ENCODE measurements around the gene ATP6V0E2. TPM values are rescaled to one million over a fixed set of nuclear protein-coding genes. Genes with fewer than 3 reads are reported as not detected.

ATP6V0E2 gene
- 14.1 and 17.7 TPM in 2 replicates for total RNA-seq (2014; rRNA removed; shearing (Covaris generic); ENCODE audit: low replicate concordance)

GRCh38 chr7:149873074-149873969 is at the start of gene ATP6V0E2:
Gene ATP6V0E2, plus strand, starts transcription at chr7:149873969. Its CDS starts 97 bp downstream, at chr7:149874066.
- Histone ChIP-seq H4K20me1 (ENCODE audit: insufficient read depth, low read depth, low read length) (no peaks in the 10 kb centered on the region), H3K4me2 (ENCODE audit: low read depth, low read length, poor library complexity, severe bottlenecking) (peak within 1 kb of the TSS; percentile 75), H2AFZ (ENCODE audit: low read length) (peak within 1 kb of the TSS; percentile 83), H3K79me2 (ENCODE audit: low read length) (no peaks in the 10 kb centered on the region), H3K9me2 (replicated peaks; ENCODE audit: insufficient read depth, low read length) (no peaks in the 10 kb centered on the region), H3K27ac (ENCODE audit: low read length) (no peak within 1 kb of the TSS), H3K4me1 (ENCODE audit: low read length) (peaks cover 21% of the 10 kb centered on the region), H3K9me3 (ENCODE audit: low read length) (no peaks in the 10 kb centered on the region), H3K4me3 (ENCODE audit: low read length) (peak within 1 kb of the TSS; percentile 77), H3K36me3 (ENCODE audit: insufficient read depth, low read length) (no peaks in the 10 kb centered on the region), H3K9ac (ENCODE audit: low read length) (peak within 1 kb of the TSS; percentile 72), H3K27me3 (ENCODE audit: low read length) (no peaks in the 10 kb centered on the region)
- peak; percentile 96 for DNase-seq

- Histone ChIP-seq H3K9me2 (replicated peaks; ENCODE audit: insufficient read depth, low read length) (no peaks in the 10 kb centered on the region), H4K20me1 (ENCODE audit: insufficient read depth, low read depth, low read length) (0 out of 2 replicates have a peak, but pooled peaks cover 4% of the 10 kb centered on the region), H3K36me3 (ENCODE audit: insufficient read depth, low read length) (no peaks in the 10 kb centered on the region), H3K9me3 (ENCODE audit: low read length) (no peaks in the 10 kb centered on the region), H3K27me3 (ENCODE audit: low read length) (no peaks in the 10 kb centered on the region), H3K4me2 (ENCODE audit: low read depth, low read length, poor library complexity, severe bottlenecking) (no peak overlapping the region), H3K27ac (ENCODE audit: low read length) (no peak overlapping the region), H3K4me1 (ENCODE audit: low read length) (no peaks in the 10 kb centered on the region), H3K4me3 (ENCODE audit: low read length) (no peak overlapping the region), H3K79me2 (ENCODE audit: low read length) (no peaks in the 10 kb centered on the region), H3K9ac (ENCODE audit: low read length) (no peak overlapping the region), H2AFZ (ENCODE audit: low read length) (no peak overlapping the region)
- no peak for DNase-seq
Measured at GRCh38 chr7:149824301-149824741, 49.4 kb upstream of the ATP6V0E2 start.

GRCh38 chr7:149824748-149825566 is 48.8 kb upstream of the ATP6V0E2 start:
- H3K4me2 ChIP-seq (ENCODE audit: low read depth, low read length, poor library complexity, severe bottlenecking): no peak overlapping the region

GRCh38 chr7:149825567-149826343 is 48.0 kb upstream of the ATP6V0E2 start:
- H3K9me3 ChIP-seq (ENCODE audit: low read length): no peaks in the 10 kb centered on the region
- H2AFZ ChIP-seq (ENCODE audit: low read length): no peak overlapping the region
- DNase-seq: no peak
- H3K9ac ChIP-seq (ENCODE audit: low read length): no peak overlapping the region
- no peaks in the 10 kb centered on the region for H3K27me3 ChIP-seq (ENCODE audit: low read length)
- H3K4me2 ChIP-seq (ENCODE audit: low read depth, low read length, poor library complexity, severe bottlenecking): no peak overlapping the region
- no peaks in the 10 kb centered on the region for H4K20me1 ChIP-seq (ENCODE audit: insufficient read depth, low read depth, low read length)
- no peaks in the 10 kb centered on the region for H3K4me1 ChIP-seq (ENCODE audit: low read length)
- H3K4me3 ChIP-seq (ENCODE audit: low read length): no peak overlapping the region
- no peaks in the 10 kb centered on the region for H3K36me3 ChIP-seq (ENCODE audit: insufficient read depth, low read length)
- H3K79me2 ChIP-seq (ENCODE audit: low read length): no peaks in the 10 kb centered on the region
- H3K27ac ChIP-seq (ENCODE audit: low read length): no peak overlapping the region
- no peaks in the 10 kb centered on the region for H3K9me2 ChIP-seq (replicated peaks; ENCODE audit: insufficient read depth, low read length)

More at GRCh38 chr7:149824748-149825566, 48.8 kb upstream of the ATP6V0E2 start:
- Histone ChIP-seq H3K27me3 (ENCODE audit: low read length) (no peaks in the 10 kb centered on the region), H3K27ac (ENCODE audit: low read length) (no peak overlapping the region), H3K36me3 (ENCODE audit: insufficient read depth, low read length) (no peaks in the 10 kb centered on the region), H2AFZ (ENCODE audit: low read length) (no peak overlapping the region), H3K79me2 (ENCODE audit: low read length) (no peaks in the 10 kb centered on the region), H3K9ac (ENCODE audit: low read length) (no peak overlapping the region), H3K4me1 (ENCODE audit: low read length) (no peaks in the 10 kb centered on the region), H4K20me1 (ENCODE audit: insufficient read depth, low read depth, low read length) (no peaks in the 10 kb centered on the region), H3K4me3 (ENCODE audit: low read length) (no peak overlapping the region), H3K9me2 (replicated peaks; ENCODE audit: insufficient read depth, low read length) (no peaks in the 10 kb centered on the region), H3K9me3 (ENCODE audit: low read length) (no peaks in the 10 kb centered on the region)
- no peak for DNase-seq

- Histone ChIP-seq H3K36me3 (ENCODE audit: insufficient read depth, low read length) (no peaks in the 10 kb centered on the region), H3K27me3 (ENCODE audit: low read length) (no peaks in the 10 kb centered on the region), H3K9me2 (replicated peaks; ENCODE audit: insufficient read depth, low read length) (no peaks in the 10 kb centered on the region), H3K79me2 (ENCODE audit: low read length) (no peaks in the 10 kb centered on the region), H3K4me3 (ENCODE audit: low read length) (no peak overlapping the region), H3K9me3 (ENCODE audit: low read length) (no peaks in the 10 kb centered on the region), H3K27ac (ENCODE audit: low read length) (no peak overlapping the region), H2AFZ (ENCODE audit: low read length) (no peak overlapping the region), H3K4me1 (ENCODE audit: low read length) (no peaks in the 10 kb centered on the region), H3K4me2 (ENCODE audit: low read depth, low read length, poor library complexity, severe bottlenecking) (no peak overlapping the region), H4K20me1 (ENCODE audit: insufficient read depth, low read depth, low read length) (no peaks in the 10 kb centered on the region), H3K9ac (ENCODE audit: low read length) (no peak overlapping the region)
- no peak for DNase-seq
Measured at GRCh38 chr7:149826344-149827088, 47.3 kb upstream of the ATP6V0E2 start.

- no peak for DNase-seq
- Histone ChIP-seq H3K9me3 (ENCODE audit: low read length) (no peaks in the 10 kb centered on the region), H3K9ac (ENCODE audit: low read length) (no peak overlapping the region), H3K4me1 (ENCODE audit: low read length) (no peaks in the 10 kb centered on the region), H3K4me2 (ENCODE audit: low read depth, low read length, poor library complexity, severe bottlenecking) (no peak overlapping the region), H4K20me1 (ENCODE audit: insufficient read depth, low read depth, low read length) (no peaks in the 10 kb centered on the region), H3K27ac (ENCODE audit: low read length) (no peak overlapping the region), H3K27me3 (ENCODE audit: low read length) (no peaks in the 10 kb centered on the region), H3K79me2 (ENCODE audit: low read length) (no peaks in the 10 kb centered on the region), H3K4me3 (ENCODE audit: low read length) (no peak overlapping the region), H3K9me2 (replicated peaks; ENCODE audit: insufficient read depth, low read length) (no peaks in the 10 kb centered on the region), H2AFZ (ENCODE audit: low read length) (no peak overlapping the region), H3K36me3 (ENCODE audit: insufficient read depth, low read length) (no peaks in the 10 kb centered on the region)
Measured at GRCh38 chr7:149827089-149827981, 46.4 kb upstream of the ATP6V0E2 start.

All from Karpas-422 (cell line).